ENCODE data around the gene NRXN3. TPM values are rescaled to one million over a fixed set of nuclear protein-coding genes. Genes with fewer than 3 reads are reported as not detected.

The NRXN3 gene
- total and polyA plus RNA-seq, 2 of the 4 experiments (the other 2 are of a cell fraction) = 4.8 to 25.1 TPM

DNA sequence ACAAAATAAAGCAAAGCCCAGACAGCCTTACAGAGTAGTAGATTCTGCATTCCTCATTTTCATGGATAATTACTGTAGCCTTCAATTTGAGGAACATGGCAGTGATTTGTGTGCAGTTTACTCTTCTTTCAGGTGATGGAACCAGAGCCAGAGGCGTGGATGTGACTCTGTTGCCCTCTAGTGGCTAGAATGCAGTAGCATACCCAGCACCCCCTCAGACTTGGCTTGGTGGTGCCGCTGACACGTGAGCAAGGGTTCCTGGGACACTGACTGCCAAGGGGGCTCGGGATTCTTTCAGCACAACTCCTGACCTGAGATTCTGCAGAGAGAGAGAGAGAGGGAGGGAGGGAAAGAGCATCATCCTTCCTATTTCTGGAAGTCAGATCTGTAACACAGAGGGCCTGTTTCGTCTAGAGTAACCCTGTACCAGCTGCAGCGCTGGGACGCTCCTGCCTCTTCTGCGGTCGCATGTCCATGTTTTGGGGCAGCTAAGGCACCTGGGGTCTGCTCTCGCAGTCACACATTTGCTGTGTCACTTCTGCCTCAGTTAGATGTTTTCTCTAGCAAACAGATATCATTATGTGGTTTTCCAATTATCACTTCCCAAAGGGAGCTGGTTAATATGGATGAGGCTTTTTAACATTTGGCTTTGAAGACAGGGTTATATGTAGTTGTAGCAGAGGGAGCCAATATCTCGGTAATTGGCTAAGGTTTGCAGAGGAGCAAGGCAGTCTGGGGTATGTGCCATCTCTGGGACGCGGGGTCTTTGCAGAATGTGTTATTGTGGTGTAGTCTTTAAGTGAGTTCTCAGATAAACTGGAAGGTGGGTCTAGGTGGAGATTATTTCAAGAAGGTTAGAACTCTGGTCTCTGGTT is 428.1 kb downstream of the NRXN3 start (continued):
- TF ChIP-seq MAZ (IDR thresholded peaks at IDR 0.05; ENCODE audit: borderline replicate concordance, low read depth, low read length) (no peak), RFX5 (IDR thresholded peaks at IDR 0.05; ENCODE audit: low read depth, low read length) (no peak)

DNA sequence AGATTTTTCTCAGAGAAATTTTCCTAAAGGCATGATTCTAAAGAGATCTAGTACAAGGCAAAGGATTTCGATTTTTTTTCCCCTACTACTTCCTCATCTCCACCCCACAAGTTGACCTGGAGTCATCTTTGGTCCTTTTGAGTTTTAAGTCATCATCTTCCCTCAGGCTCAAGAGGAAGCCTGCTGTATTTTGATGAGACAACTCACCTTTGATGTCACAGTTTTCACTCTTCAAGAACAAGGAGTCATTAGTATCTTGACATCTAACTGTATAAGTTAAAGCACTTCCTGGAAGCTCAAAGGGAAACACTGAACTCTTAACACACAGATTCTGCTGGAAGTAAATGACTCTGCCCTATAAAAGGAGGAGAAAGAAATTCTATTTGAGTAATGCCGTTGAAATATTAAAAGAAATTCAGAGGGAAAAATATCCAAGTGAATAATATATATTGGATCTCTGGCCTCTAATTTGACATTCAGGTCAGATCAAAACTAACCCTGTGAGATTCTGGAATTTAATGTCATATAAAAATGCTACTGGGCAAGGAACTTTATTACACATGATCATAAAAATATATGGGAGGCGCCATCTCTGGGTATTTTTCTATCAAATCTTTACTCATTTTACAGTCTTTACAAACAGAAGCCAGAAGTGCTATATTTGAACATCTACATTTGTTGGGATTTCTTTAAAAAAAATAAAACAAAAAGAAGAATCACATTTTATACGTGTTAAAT is 435.0 kb downstream of the NRXN3 start:
- no peaks in the 10 kb centered on the region for H3K79me1 ChIP-seq (ENCODE audit: low read depth in 1 of 2, low read length in 2 of 2)
- H3K4me1 ChIP-seq (ENCODE audit: control insufficient read depth, insufficient read depth, low read length) = peaks cover 2% of the 10 kb centered on the region; the same call in 1 of the 2 replicates
- H2BK5ac ChIP-seq (ENCODE audit: low read depth, low read length, poor library complexity, severe bottlenecking) = no peak overlapping the region
- H4K5ac ChIP-seq (ENCODE audit: low read depth, low read length) = no peak overlapping the region
- DNase-seq (no peak), ATAC-seq (ENCODE audit: low read depth) (no peak)
- H3K14ac ChIP-seq (replicated peaks; ENCODE audit: low read depth, low read length) = no peak overlapping the region
- no peak overlapping the region for H3K56ac ChIP-seq (ENCODE audit: extremely low read depth, insufficient read depth, low read length)
- H3K4me3 ChIP-seq (ENCODE audit: insufficient read depth, low read depth, low read length) = no peak overlapping the region
- no peak overlapping the region for H4K8ac ChIP-seq (ENCODE audit: low read depth in 2 of 2, low read length in 2 of 2)
- dilution Hi-C loops (cut with HindIII; ENCODE audit: low sequenced_read_pairs, unreplicated experiment) = no loop called here
- ChIA-PET CTCF (no interaction called here), POLR2A (ENCODE audit: unreplicated experiment) (no interaction called here)
- H2AK9ac ChIP-seq (replicated peaks; ENCODE audit: low read depth, low read length, poor library complexity) = no peak overlapping the region
- in situ Hi-C loops (cut with MboI; ENCODE audit: low sequenced_read_pairs) = no loop called here
- no peak overlapping the region for H3K4me2 ChIP-seq (ENCODE audit: low read depth, low read length)
- H3K9me1 ChIP-seq (ENCODE audit: insufficient read depth, low read length) = no peaks in the 10 kb centered on the region
- no peak overlapping the region for H3K9ac ChIP-seq (ENCODE audit: low read depth, low read length)
- no peak overlapping the region; the same call in 1 of the 2 replicates for H3K18ac ChIP-seq (ENCODE audit: low read depth, low read length)
- no peak overlapping the region for H3K27ac ChIP-seq (ENCODE audit: insufficient read depth, low read length)
- intact Hi-C loops (cut with micrococcal nuclease) = no loop called here
- H3K9me3 ChIP-seq (ENCODE audit: control insufficient read depth, insufficient read depth, low read length) = peaks cover 2% of the 10 kb centered on the region; the same call in 1 of the 2 replicates
- no TSS peak for BruUV-seq (replicated peaks)
- H4K20me1 ChIP-seq (ENCODE audit: insufficient read depth, low read length) = no peaks in the 10 kb centered on the region
- H2BK15ac ChIP-seq (ENCODE audit: low read depth, low read length) = no peak overlapping the region
- no peak overlapping the region for H4K91ac ChIP-seq (ENCODE audit: insufficient read depth, low read depth, low read length)
- H3K27me3 ChIP-seq (ENCODE audit: control insufficient read depth, insufficient read depth, low read length) = no peaks in the 10 kb centered on the region
- no peak overlapping the region for H2AK5ac ChIP-seq (ENCODE audit: low read depth, low read length)
- no peak overlapping the region for H3K4ac ChIP-seq (ENCODE audit: low read depth, low read length)
- no peak overlapping the region for H2AFZ ChIP-seq (replicated peaks; ENCODE audit: low read length, poor library complexity)
- H2BK120ac ChIP-seq (ENCODE audit: low read depth, low read length) = peak overlapping the region; percentile 19; the same call in 1 of the 2 replicates
- no peaks in the 10 kb centered on the region for H3K36me3 ChIP-seq (ENCODE audit: control insufficient read depth, insufficient read depth, low read length)
- H3K23ac ChIP-seq (ENCODE audit: low read depth, low read length) = no peak overlapping the region
- peak overlapping the region; percentile 8; the same call in 1 of the 2 replicates for H2BK20ac ChIP-seq (ENCODE audit: low read depth, low read length)
- WGBS, 2 experiments (ENCODE audit: extremely low coverage in 2 of 2, insufficient read length in 1 of 2) = no CpG with 5 or more reads among the region's 4 CpGs
- TF ChIP-seq, protein P1, sequence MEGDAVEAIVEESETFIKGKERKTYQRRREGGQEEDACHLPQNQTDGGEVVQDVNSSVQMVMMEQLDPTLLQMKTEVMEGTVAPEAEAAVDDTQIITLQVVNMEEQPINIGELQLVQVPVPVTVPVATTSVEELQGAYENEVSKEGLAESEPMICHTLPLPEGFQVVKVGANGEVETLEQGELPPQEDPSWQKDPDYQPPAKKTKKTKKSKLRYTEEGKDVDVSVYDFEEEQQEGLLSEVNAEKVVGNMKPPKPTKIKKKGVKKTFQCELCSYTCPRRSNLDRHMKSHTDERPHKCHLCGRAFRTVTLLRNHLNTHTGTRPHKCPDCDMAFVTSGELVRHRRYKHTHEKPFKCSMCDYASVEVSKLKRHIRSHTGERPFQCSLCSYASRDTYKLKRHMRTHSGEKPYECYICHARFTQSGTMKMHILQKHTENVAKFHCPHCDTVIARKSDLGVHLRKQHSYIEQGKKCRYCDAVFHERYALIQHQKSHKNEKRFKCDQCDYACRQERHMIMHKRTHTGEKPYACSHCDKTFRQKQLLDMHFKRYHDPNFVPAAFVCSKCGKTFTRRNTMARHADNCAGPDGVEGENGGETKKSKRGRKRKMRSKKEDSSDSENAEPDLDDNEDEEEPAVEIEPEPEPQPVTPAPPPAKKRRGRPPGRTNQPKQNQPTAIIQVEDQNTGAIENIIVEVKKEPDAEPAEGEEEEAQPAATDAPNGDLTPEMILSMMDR (conservative IDR thresholded peaks at IDR 0.05; ENCODE audit: low read depth, low read length) = no peak
- TF ChIP-seq BHLHE40 (IDR thresholded peaks at IDR 0.05; ENCODE audit: low read depth, low read length) (no peak), RCOR1 (IDR thresholded peaks at IDR 0.05; ENCODE audit: insufficient replicate concordance, low read length) (no peak), SMC3 (IDR thresholded peaks at IDR 0.05; ENCODE audit: low read depth, low read length) (no peak), RFX5 (IDR thresholded peaks at IDR 0.05; ENCODE audit: low read depth, low read length) (no peak), MXI1 (IDR thresholded peaks at IDR 0.05; ENCODE audit: borderline replicate concordance, low read depth, low read length) (no peak), CHD1 (IDR thresholded peaks at IDR 0.05; ENCODE audit: low read depth, low read length) (no peak), CEBPB (IDR thresholded peaks at IDR 0.05; ENCODE audit: low read depth, low read length) (no peak), MAZ (IDR thresholded peaks at IDR 0.05; ENCODE audit: borderline replicate concordance, low read depth, low read length) (no peak), NFE2L2 (IDR thresholded peaks at IDR 0.05; ENCODE audit: low read depth, low read length) (no peak), POLR2A (IDR thresholded peaks at IDR 0.05; ENCODE audit: low read depth, low read length) (no peak)
- TF ChIP-seq, protein P2, sequence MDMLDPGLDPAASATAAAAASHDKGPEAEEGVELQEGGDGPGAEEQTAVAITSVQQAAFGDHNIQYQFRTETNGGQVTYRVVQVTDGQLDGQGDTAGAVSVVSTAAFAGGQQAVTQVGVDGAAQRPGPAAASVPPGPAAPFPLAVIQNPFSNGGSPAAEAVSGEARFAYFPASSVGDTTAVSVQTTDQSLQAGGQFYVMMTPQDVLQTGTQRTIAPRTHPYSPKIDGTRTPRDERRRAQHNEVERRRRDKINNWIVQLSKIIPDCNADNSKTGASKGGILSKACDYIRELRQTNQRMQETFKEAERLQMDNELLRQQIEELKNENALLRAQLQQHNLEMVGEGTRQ (IDR thresholded peaks at IDR 0.05; ENCODE audit: low read depth, low read length) = no peak

All from IMR-90 (cell line).